WTC11 (cell line): ENCODE data around the gene KLHL11. TPM values are rescaled to one million over a fixed set of nuclear protein-coding genes. Genes with fewer than 3 reads are reported as not detected.
A peak's percentile ranks its signal among the peaks of the same experiment; 100 is the strongest.

Experiments
- ATAC-seq: fragments of 200-7000 bp; cut with Tn5 transposase; 2 replicates; pipeline ENCODE4 v1.10.0; 2021; ENCODE audit warnings: mild to moderate bottlenecking, moderate library complexity
- CTCF ChIA-PET: fragments of 300-600 bp; sonication (Branson Sonifier 250); formaldehyde crosslinking; loops from one replicate; lab custom pipeline; 2021; ENCODE audit warnings: antibody characterized with exemption; lab: Charles Lee
- POLR2A ChIA-PET: fragments of 350-600 bp; sonication (Branson Sonifier 250); formaldehyde crosslinking; loops from one replicate; lab custom pipeline; 2021; ENCODE audit warnings: antibody characterized with exemption; lab: Charles Lee
- DNase-seq: peaks from one replicate; pipeline ENCODE4 v3.0.0; 2021; ENCODE audit warnings: low spot score
- H3K27ac Mint-ChIP-seq: 2 replicates; pipeline ENCODE4 v1.8.0; 2021; ENCODE audit warnings: mixed read lengths
- H3K27me3 Mint-ChIP-seq: 2 replicates; pipeline ENCODE4 v1.8.0; 2021; ENCODE audit warnings: low read depth, mild to moderate bottlenecking, moderate library complexity, mixed read lengths
- H3K36me3 Mint-ChIP-seq: 2 replicates; pipeline ENCODE4 v1.8.0; 2021; ENCODE audit warnings: mixed read lengths
- H3K4me1 Mint-ChIP-seq: 2 replicates; pipeline ENCODE4 v1.8.0; 2022; ENCODE audit warnings: mixed read lengths
- H3K4me3 Mint-ChIP-seq: 2 replicates; pipeline ENCODE4 v1.8.0; 2021; ENCODE audit warnings: mild to moderate bottlenecking, moderate library complexity, mixed read lengths
- H3K9me3 Mint-ChIP-seq: 2 replicates; pipeline ENCODE4 v1.8.0; 2021; ENCODE audit warnings: mixed read lengths
- ATF1 ChIP-seq: sonication (generic); formaldehyde crosslinking; IDR thresholded peaks from 2 replicates; pipeline ENCODE4 v1.8.1; 2023; ENCODE audit warnings: mild to moderate bottlenecking, moderate library complexity, missing genetic modification reagents
- CREB1 ChIP-seq: sonication (generic); formaldehyde crosslinking; IDR thresholded peaks from 2 replicates; pipeline ENCODE4 v1.8.0; 2023; ENCODE audit warnings: mild to moderate bottlenecking, missing genetic modification reagents
- ELF4 ChIP-seq: sonication (generic); formaldehyde crosslinking; IDR thresholded peaks from 2 replicates; pipeline ENCODE4 v1.8.1; 2022; ENCODE audit warnings: low read depth, mild to moderate bottlenecking, moderate library complexity, missing genetic modification reagents
- EMX1 ChIP-seq: fragments of 250-450 bp; sonication (Bioruptor Pico); IDR thresholded peaks from 2 replicates; pipeline ENCODE4 v1.8.0; 2021; ENCODE audit warnings: mild to moderate bottlenecking
- GRHL2 ChIP-seq: fragments of 250-450 bp; sonication (Bioruptor Pico); IDR thresholded peaks from 2 replicates; pipeline ENCODE4 v1.8.0; 2022; ENCODE audit warnings: mild to moderate bottlenecking, moderate library complexity; ENCODE audit not compliant: insufficient replicate concordance, severe bottlenecking
- GTF2I ChIP-seq: fragments of 250-450 bp; sonication (Bioruptor Pico); conservative IDR thresholded peaks from 2 replicates; pipeline ENCODE4 v1.4.0; 2021; ENCODE audit warnings: mild to moderate bottlenecking
- HMGA2 ChIP-seq: fragments of 250-450 bp; sonication (Bioruptor Pico); IDR thresholded peaks from 2 replicates; pipeline ENCODE4 v1.4.0; 2021; ENCODE audit warnings: mild to moderate bottlenecking, moderate library complexity
- KAT7 ChIP-seq: sonication (generic); formaldehyde crosslinking; IDR thresholded peaks from 2 replicates; pipeline ENCODE4 v1.8.1; 2023; ENCODE audit warnings: missing genetic modification reagents, mild to moderate bottlenecking, borderline replicate concordance
- NFE2L1 ChIP-seq: sonication (generic); formaldehyde crosslinking; IDR thresholded peaks from 2 replicates; pipeline ENCODE4 v1.8.1; 2023; ENCODE audit warnings: missing genetic modification reagents
- NR3C1 ChIP-seq: sonication (generic); formaldehyde crosslinking; conservative IDR thresholded peaks from 2 replicates; pipeline ENCODE4 v1.8.1; 2023; ENCODE audit warnings: low read depth, mild to moderate bottlenecking, missing genetic modification reagents
- PREB ChIP-seq: sonication (generic); formaldehyde crosslinking; IDR thresholded peaks from 2 replicates; pipeline ENCODE4 v1.8.1; 2022; ENCODE audit warnings: mild to moderate bottlenecking, missing genetic modification reagents, moderate library complexity, borderline replicate concordance
- SMAD4 ChIP-seq: sonication (generic); formaldehyde crosslinking; IDR thresholded peaks from 2 replicates; pipeline ENCODE4 v1.8.0; 2022; ENCODE audit warnings: mild to moderate bottlenecking, missing genetic modification reagents
- ZMAT4 ChIP-seq: fragments of 250-450 bp; sonication (Bioruptor Pico); IDR thresholded peaks from 2 replicates; pipeline ENCODE4 v1.9.0; 2021; ENCODE audit warnings: mild to moderate bottlenecking
- ZNF232 ChIP-seq: sonication (generic); formaldehyde crosslinking; IDR thresholded peaks from 2 replicates; pipeline ENCODE4 v1.8.0; 2022; ENCODE audit warnings: mild to moderate bottlenecking, missing genetic modification reagents
- ZNF263 ChIP-seq: sonication (generic); formaldehyde crosslinking; IDR thresholded peaks from 2 replicates; pipeline ENCODE4 v1.8.1; 2022; ENCODE audit warnings: low read depth, mild to moderate bottlenecking, moderate library complexity, missing genetic modification reagents
- total RNA-seq: library from RNA; stranded (reverse); gene quantifications from 3 replicates; pipeline ENCODE4 v1.2.3, GENCODE V29; 2021
- TF ChIP-seq, protein P1 (sequence below): sonication (generic); formaldehyde crosslinking; IDR thresholded peaks from 2 replicates; pipeline ENCODE4 v1.8.1; 2022; ENCODE audit warnings: low read depth, missing genetic modification reagents, borderline replicate concordance
- TF ChIP-seq, protein P2 (sequence below): sonication (generic); formaldehyde crosslinking; IDR thresholded peaks from 2 replicates; pipeline ENCODE4 v1.8.1; 2022; ENCODE audit warnings: missing genetic modification reagents, borderline replicate concordance
- TF ChIP-seq, protein P3 (sequence below): sonication (generic); formaldehyde crosslinking; conservative IDR thresholded peaks from 2 replicates; pipeline ENCODE4 v1.8.1; 2022; ENCODE audit warnings: mild to moderate bottlenecking, missing genetic modification reagents
- TF ChIP-seq, protein P4 (sequence below): fragments of 200-600 bp; IDR thresholded peaks from 2 replicates; pipeline ENCODE4 v1.8.0; 2022; ENCODE audit warnings: antibody characterized with exemption
- TF ChIP-seq, protein P5 (sequence below): sonication (generic); formaldehyde crosslinking; IDR thresholded peaks from 2 replicates; pipeline ENCODE4 v1.8.0; 2023; ENCODE audit warnings: mild to moderate bottlenecking, missing genetic modification reagents

KLHL11 gene
- total RNA-seq, 1 experiment from 2014 or later: 15.0 TPM

GRCh38 chr17:41868568-41868967 is 3.3 kb upstream of the KLHL11 start:
- H3K9me3 Mint-ChIP-seq: no peaks in the 10 kb centered on the region
- H3K4me3 Mint-ChIP-seq: no peak overlapping the region
- no peak for ATAC-seq
- H3K4me1 Mint-ChIP-seq: peaks cover 3% of the 10 kb centered on the region; the same call in 1 of the 2 replicates
- no peak for DNase-seq
- CTCF ChIA-PET: no interaction called here
- peak overlapping the region; percentile 66; the same call in 1 of the 2 replicates for H3K27ac Mint-ChIP-seq
- TF ChIP-seq, protein P1, sequence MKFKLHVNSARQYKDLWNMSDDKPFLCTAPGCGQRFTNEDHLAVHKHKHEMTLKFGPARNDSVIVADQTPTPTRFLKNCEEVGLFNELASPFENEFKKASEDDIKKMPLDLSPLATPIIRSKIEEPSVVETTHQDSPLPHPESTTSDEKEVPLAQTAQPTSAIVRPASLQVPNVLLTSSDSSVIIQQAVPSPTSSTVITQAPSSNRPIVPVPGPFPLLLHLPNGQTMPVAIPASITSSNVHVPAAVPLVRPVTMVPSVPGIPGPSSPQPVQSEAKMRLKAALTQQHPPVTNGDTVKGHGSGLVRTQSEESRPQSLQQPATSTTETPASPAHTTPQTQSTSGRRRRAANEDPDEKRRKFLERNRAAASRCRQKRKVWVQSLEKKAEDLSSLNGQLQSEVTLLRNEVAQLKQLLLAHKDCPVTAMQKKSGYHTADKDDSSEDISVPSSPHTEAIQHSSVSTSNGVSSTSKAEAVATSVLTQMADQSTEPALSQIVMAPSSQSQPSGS: no peak
- TF ChIP-seq ZNF232 (CRISPR knock-in tag) (no peak), ELF4 (CRISPR knock-in tag) (no peak), ZMAT4 (CRISPR knock-in tag) (no peak), CREB1 (no peak), GRHL2 (no peak), ATF1 (CRISPR knock-in tag) (no peak), GTF2I (CRISPR knock-in tag) (no peak), NFE2L1 (no peak), KAT7 (CRISPR knock-in tag) (no peak), HMGA2 (CRISPR knock-in tag) (no peak), PREB (CRISPR knock-in tag) (no peak), ZNF263 (CRISPR knock-in tag) (no peak), NR3C1 (CRISPR knock-in tag) (no peak), SMAD4 (CRISPR knock-in tag) (no peak)
- TF ChIP-seq, protein P2, sequence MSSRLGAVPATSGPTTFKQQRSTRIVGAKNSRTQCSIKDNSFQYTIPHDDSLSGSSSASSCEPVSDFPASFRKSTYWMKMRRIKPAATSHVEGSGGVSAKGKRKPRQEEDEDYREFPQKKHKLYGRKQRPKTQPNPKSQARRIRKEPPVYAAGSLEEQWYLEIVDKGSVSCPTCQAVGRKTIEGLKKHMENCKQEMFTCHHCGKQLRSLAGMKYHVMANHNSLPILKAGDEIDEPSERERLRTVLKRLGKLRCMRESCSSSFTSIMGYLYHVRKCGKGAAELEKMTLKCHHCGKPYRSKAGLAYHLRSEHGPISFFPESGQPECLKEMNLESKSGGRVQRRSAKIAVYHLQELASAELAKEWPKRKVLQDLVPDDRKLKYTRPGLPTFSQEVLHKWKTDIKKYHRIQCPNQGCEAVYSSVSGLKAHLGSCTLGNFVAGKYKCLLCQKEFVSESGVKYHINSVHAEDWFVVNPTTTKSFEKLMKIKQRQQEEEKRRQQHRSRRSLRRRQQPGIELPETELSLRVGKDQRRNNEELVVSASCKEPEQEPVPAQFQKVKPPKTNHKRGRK (CRISPR knock-in tag): no peak
- TF ChIP-seq, protein P3, sequence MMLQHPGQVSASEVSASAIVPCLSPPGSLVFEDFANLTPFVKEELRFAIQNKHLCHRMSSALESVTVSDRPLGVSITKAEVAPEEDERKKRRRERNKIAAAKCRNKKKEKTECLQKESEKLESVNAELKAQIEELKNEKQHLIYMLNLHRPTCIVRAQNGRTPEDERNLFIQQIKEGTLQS (CRISPR knock-in tag): no peak
- TF ChIP-seq, protein P4, sequence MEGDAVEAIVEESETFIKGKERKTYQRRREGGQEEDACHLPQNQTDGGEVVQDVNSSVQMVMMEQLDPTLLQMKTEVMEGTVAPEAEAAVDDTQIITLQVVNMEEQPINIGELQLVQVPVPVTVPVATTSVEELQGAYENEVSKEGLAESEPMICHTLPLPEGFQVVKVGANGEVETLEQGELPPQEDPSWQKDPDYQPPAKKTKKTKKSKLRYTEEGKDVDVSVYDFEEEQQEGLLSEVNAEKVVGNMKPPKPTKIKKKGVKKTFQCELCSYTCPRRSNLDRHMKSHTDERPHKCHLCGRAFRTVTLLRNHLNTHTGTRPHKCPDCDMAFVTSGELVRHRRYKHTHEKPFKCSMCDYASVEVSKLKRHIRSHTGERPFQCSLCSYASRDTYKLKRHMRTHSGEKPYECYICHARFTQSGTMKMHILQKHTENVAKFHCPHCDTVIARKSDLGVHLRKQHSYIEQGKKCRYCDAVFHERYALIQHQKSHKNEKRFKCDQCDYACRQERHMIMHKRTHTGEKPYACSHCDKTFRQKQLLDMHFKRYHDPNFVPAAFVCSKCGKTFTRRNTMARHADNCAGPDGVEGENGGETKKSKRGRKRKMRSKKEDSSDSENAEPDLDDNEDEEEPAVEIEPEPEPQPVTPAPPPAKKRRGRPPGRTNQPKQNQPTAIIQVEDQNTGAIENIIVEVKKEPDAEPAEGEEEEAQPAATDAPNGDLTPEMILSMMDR: no peak
- H3K36me3 Mint-ChIP-seq: peaks cover 66% of the 10 kb centered on the region
- H3K27me3 Mint-ChIP-seq: no peaks in the 10 kb centered on the region
- POLR2A ChIA-PET: no interaction called here

DNA sequence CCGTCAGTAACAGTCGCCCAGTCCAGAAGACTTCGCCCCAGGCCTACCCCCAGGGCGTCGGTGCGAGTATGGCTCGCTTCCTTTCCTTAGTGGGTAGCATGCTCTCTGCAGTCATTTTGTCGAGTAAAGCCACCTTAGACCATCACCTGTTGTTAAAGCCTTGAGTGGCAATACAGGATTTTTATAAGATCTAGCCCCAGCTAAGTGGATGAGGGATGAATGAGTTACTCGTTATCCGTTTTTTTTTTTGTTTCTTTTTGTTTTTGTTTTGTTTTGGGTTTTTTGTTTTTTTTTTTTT is 322 bp upstream of the KLHL11 start:
- Mint-ChIP-seq H3K36me3 (peaks cover 38% of the 10 kb centered on the region), H3K4me3 (no peak overlapping the region; the same call in 1 of the 2 replicates), H3K9me3 (no peaks in the 10 kb centered on the region), H3K27ac (peak overlapping the region; percentile 97), H3K4me1 (peaks cover 17% of the 10 kb centered on the region), H3K27me3 (no peaks in the 10 kb centered on the region)
- POLR2A ChIA-PET: interaction anchor here (1.0 to 3.3 kb wide), 10 partner anchors 8 to 102 kb away, joined by 3 to 20 read pairs (median 4); partner anchors contain the start of genes ACLY, CNP, JUP and NT5C3B
- no peak for DNase-seq
- ATAC-seq: no peak
- TF ChIP-seq, protein P5, sequence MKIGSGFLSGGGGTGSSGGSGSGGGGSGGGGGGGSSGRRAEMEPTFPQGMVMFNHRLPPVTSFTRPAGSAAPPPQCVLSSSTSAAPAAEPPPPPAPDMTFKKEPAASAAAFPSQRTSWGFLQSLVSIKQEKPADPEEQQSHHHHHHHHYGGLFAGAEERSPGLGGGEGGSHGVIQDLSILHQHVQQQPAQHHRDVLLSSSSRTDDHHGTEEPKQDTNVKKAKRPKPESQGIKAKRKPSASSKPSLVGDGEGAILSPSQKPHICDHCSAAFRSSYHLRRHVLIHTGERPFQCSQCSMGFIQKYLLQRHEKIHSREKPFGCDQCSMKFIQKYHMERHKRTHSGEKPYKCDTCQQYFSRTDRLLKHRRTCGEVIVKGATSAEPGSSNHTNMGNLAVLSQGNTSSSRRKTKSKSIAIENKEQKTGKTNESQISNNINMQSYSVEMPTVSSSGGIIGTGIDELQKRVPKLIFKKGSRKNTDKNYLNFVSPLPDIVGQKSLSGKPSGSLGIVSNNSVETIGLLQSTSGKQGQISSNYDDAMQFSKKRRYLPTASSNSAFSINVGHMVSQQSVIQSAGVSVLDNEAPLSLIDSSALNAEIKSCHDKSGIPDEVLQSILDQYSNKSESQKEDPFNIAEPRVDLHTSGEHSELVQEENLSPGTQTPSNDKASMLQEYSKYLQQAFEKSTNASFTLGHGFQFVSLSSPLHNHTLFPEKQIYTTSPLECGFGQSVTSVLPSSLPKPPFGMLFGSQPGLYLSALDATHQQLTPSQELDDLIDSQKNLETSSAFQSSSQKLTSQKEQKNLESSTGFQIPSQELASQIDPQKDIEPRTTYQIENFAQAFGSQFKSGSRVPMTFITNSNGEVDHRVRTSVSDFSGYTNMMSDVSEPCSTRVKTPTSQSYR: no peak
- TF ChIP-seq EMX1 (CRISPR knock-in tag): peak; percentile 18; the same call in 1 of the 2 replicates
- CTCF ChIA-PET: interaction anchor here (0.7 to 3.8 kb wide), 8 partner anchors 40 to 169 kb away, joined by 3 to 20 read pairs (median 4); partner anchors contain the start of genes FKBP10, JUP and P3H4
